GM10266 (cell line): ENCODE data around the gene FAM186B.

Source experiments
- DNase-seq: peaks from one replicate; pipeline ENCODE4 v3.0.0; 2012; ENCODE audit errors: extremely low spot score
- CTCF ChIP-seq: IDR thresholded peaks from 2 replicates; pipeline ENCODE4 v1.5.1; 2012; ENCODE audit warnings: mild to moderate bottlenecking, low read depth; ENCODE audit not compliant: control insufficient read depth, insufficient read depth; ENCODE audit errors: missing control alignments

FAM186B gene

GRCh38 chr12:49538510-49539403 lies 66.7 kb downstream of the FAM186B start, which contains the start of gene KCNH3:
Gene KCNH3 (plus strand): TSS chr12:49539030. CDS start chr12:49539417, 387 bp downstream.
- DNase-seq = peak; percentile 99
- no peak for TF ChIP-seq CTCF

- peak; percentile 22 for TF ChIP-seq CTCF
- peak; percentile 56 for DNase-seq
These were observed 67.5 kb downstream of the FAM186B start for GRCh38 chr12:49537752-49538509.
